ENCODE data around the gene EML6. TPM values are rescaled to one million over a fixed set of nuclear protein-coding genes. Genes with fewer than 3 reads are reported as not detected.
A peak's percentile ranks its signal among the peaks of the same experiment; 100 is the strongest.

Gene EML6
- total RNA-seq, 2 donors from 2014 or later: 3.2 to 6.8 TPM

- intact Hi-C loops (cut with DNase I, micrococcal nuclease): no loop called here
- DNase-seq (no peak), ATAC-seq (no peak)
These were observed 12.2 kb downstream of the EML6 start for GRCh38 chr2:54735636-54736035.

- intact Hi-C loops (cut with DNase I, micrococcal nuclease): no loop called here
- DNase-seq (no peak), ATAC-seq (peak; percentile 76)
These were observed 14.8 kb downstream of the EML6 start for GRCh38 chr2:54738281-54738680.

- no peak for DNase-seq
- intact Hi-C loops (cut with DNase I, micrococcal nuclease): no loop called here
- peak; percentile 56 for ATAC-seq
These were observed 16.9 kb downstream of the EML6 start for GRCh38 chr2:54740333-54740732.

DNA sequence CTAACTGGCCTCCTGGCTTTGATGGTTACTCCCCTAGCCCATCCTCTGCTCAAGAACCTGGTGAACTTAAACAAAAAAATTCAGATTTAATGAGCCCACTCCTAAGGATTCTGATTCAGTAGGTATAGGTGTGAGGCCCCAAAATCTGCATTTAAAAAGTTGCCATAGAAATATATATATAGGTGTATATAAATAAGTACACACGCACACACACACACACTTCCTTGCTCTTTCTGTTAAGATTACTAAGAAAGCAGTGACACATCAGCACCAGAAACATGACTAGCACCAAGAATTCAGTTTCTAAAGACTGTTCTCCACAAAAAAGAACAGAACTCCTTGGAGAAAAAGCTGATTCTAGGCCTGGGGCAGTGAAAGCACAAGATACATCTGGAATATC lies 17.8 kb downstream of the EML6 start:
- intact Hi-C loops (cut with DNase I, micrococcal nuclease): no loop called here
- DNase-seq (no peak), ATAC-seq (no peak)

- no peak for DNase-seq
- intact Hi-C loops (cut with DNase I, micrococcal nuclease): no loop called here
- ATAC-seq: no peak
These were observed 26.6 kb downstream of the EML6 start for GRCh38 chr2:54750040-54750439.

GRCh38 chr2:54752439-54752838 lies 29.0 kb downstream of the EML6 start:
- ATAC-seq (no peak), DNase-seq (no peak)
- intact Hi-C loops (cut with DNase I, micrococcal nuclease): no loop called here

GRCh38 chr2:54755641-54756326 lies 32.3 kb downstream of the EML6 start:
- intact Hi-C loops (cut with DNase I, micrococcal nuclease): no loop called here
- ATAC-seq: no peak
- no peak for DNase-seq

GRCh38 chr2:54757500-54757899 lies 34.0 kb downstream of the EML6 start:
- intact Hi-C loops (cut with DNase I, micrococcal nuclease): no loop called here
- DNase-seq (no peak), ATAC-seq (no peak)

GRCh38 chr2:54758951-54759350 lies 35.5 kb downstream of the EML6 start:
- no peak for ATAC-seq
- intact Hi-C loops (cut with DNase I, micrococcal nuclease): no loop called here
- DNase-seq: no peak

- intact Hi-C loops (cut with DNase I, micrococcal nuclease): no loop called here
- no peak for DNase-seq
- no peak for ATAC-seq
These were observed 36.8 kb downstream of the EML6 start for GRCh38 chr2:54760310-54760709.

- ATAC-seq: peak; percentile 40
These were observed 40.3 kb downstream of the EML6 start for GRCh38 chr2:54763636-54764291.

GRCh38 chr2:54767921-54768320 lies 44.5 kb downstream of the EML6 start:
- ATAC-seq (no peak), DNase-seq (no peak)
- intact Hi-C loops (cut with DNase I, micrococcal nuclease): no loop called here

More at GRCh38 chr2:54763636-54764291, 40.3 kb downstream of the EML6 start:
- DNase-seq: peak in 1 of 2 donors; percentile 21
- intact Hi-C loops (cut with DNase I, micrococcal nuclease): no loop called here

DNA sequence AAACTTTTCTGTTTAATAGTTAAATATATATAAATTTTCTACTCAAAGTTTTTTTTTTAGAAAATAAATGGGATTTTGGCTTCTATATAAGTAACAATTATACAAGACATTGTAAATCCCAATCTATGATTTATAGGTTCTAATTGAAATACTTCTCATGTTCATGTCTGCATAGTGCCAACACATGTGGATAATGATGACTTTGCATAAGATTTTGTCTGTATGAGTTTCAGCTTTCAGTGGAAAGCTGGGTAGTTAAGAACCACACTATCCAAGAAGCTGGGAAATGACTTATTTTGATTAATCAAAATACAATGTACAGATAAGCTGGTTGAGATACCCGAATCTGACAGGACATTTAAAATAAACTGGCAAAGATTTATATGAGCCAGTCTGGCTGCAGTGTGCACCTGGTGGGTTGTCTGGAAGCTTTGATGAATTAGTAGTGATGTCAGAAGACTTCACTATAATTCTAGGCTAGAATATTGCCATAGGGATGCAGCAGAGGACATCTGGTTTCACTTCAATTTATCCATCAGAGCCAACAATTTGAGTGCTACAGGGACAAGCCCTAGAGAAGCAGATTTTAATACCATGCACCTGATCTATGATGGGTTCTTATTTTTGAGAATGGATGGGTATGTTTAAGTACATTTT lies 45.4 kb downstream of the EML6 start:
- DNase-seq (no peak), ATAC-seq (no peak)
- intact Hi-C loops (cut with DNase I, micrococcal nuclease): no loop called here

DNA sequence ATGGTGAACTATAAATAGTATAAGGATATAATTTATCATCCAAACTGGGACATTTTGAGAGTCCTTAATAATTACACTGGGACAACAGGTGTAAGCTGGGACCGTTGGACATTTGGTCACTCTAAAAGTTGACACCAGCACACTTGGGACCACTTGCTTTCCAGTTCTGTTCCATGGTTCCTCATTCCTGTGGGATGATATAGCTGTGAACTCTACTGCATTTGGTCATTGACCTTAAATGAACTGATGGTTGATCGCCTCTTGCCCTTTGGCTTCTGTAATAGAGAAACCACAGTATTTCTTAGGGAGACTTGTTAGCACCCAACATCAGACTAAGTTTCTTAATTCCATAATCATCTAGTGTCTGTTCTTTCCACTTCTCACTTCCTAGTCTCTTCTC lies 46.7 kb downstream of the EML6 start:
- no peak for ATAC-seq
- no peak for DNase-seq
- intact Hi-C loops (cut with DNase I, micrococcal nuclease): no loop called here

DNA sequence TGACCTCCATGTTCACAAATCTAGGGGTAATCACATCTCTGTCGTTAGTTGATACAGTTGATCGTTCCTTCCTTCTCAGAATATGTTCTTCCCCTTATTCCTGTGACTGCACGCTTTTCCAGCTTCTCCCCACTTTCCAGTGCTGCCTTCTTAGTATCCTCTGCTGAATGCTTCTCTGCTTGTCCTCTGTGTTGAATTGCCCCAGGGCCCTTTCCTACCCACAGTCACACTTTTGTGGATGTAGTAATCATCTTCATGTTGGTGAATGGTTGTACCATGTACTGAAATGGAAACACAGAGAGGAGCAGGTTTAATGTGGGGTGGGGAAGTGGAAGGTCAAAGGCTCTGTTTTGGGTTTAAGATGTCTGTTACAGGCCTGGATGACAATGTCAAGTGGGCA lies 47.2 kb downstream of the EML6 start:
- ATAC-seq (no peak), DNase-seq (no peak)
- intact Hi-C loops (cut with DNase I, micrococcal nuclease): no loop called here

- no peak for ATAC-seq
- no peak for DNase-seq
- intact Hi-C loops (cut with DNase I, micrococcal nuclease): no loop called here
These were observed 47.9 kb downstream of the EML6 start for GRCh38 chr2:54771166-54771885.

DNA sequence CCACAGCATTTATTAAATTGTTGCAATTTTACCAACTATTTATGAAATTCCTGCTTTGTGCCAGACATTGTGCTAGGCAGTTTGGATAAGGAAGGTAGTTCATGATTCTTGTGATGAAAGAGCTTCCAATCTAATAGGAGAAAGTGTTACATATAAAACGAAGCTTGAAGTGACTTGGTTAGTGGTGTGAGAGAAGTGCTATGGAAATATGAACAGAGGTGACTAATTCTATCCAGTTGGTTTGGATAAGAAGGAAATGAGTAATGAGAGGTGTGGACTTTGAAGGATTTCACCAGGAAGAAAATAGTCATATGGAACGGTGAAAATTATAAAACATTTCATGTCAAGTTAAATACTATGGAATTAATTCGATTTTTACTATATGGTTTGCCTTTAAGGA lies 48.6 kb downstream of the EML6 start:
- no peak for DNase-seq
- peak; percentile 32 for ATAC-seq
- intact Hi-C loops (cut with DNase I, micrococcal nuclease): no loop called here

DNA sequence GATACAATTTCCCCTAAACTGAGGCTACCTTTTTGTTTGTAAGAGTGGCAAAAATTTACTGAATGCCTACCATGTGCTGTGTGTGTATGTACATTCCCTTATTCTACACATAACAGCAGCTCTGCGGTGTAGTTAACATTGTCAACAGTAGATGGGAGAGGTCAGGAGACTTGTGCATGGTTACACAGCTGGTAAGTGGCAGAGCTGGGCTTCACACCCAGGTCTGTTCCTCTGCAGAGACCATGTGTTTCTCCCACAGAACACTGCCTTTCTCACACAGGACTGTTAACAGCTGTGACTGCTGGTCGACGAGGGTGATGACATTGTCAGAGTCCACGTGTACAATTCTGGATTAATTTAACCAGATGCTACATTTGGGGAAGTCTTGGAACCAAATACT lies 49.1 kb downstream of the EML6 start:
- ATAC-seq (peak; percentile 91), DNase-seq (peak in 1 of 2 donors; percentile 33)
- intact Hi-C loops (cut with DNase I, micrococcal nuclease): no loop called here

GRCh38 chr2:54773233-54773632 lies 49.8 kb downstream of the EML6 start:
- ATAC-seq (no peak), DNase-seq (no peak)
- intact Hi-C loops (cut with DNase I, micrococcal nuclease): no loop called here

GRCh38 chr2:54773838-54774237 lies 50.4 kb downstream of the EML6 start:
- DNase-seq (no peak), ATAC-seq (no peak)
- intact Hi-C loops (cut with DNase I, micrococcal nuclease): no loop called here
